Measurements from ENCODE around the gene NECTIN4. TPM values are rescaled to one million over a fixed set of nuclear protein-coding genes. Genes with fewer than 3 reads are reported as not detected.
A peak's percentile ranks its signal among the peaks of the same experiment; 100 is the strongest.
"Not testable (repeated sequence)": the region's sequence is repeated elsewhere in the genome, so short reads cannot be mapped to it uniquely, and the experiment has no call there.

NECTIN4 gene
- total and polyA plus RNA-seq, 2 donors, result 5.0 to 12.2 TPM

- Histone ChIP-seq H3K36me3 (ENCODE audit: insufficient read depth) (peaks cover 1% of the 10 kb centered on the region), H3K4me3 (ENCODE audit: low read depth, low read length) (peak overlapping the region; percentile 64), H3K27ac (ENCODE audit: low read depth) (peak overlapping the region; percentile 32), H3K4me1 (ENCODE audit: insufficient read depth) (peaks cover 3% of the 10 kb centered on the region)
- no peak for DNase-seq (ENCODE audit: extremely low spot score)
- WGBS, result 40% methylated on average over 10 of the region's 10 CpGs
Measured at GRCh38 chr1:161119092-161119903, 29.9 kb upstream of the NECTIN4 start.

GRCh38 chr1:161117759-161118581 is 28.6 kb upstream of the NECTIN4 start, which contains the start of the genes NIT1 and PFDN2:
Gene NIT1, plus strand, starts transcription at chr1:161118105. Its CDS starts 72 bp downstream, at chr1:161118177.
Gene PFDN2, minus strand, starts transcription at chr1:161118037. Its CDS starts 11 bp downstream, at chr1:161118026.
- Histone ChIP-seq H3K4me3 (ENCODE audit: low read depth, low read length) (peak within 1 kb of the TSS; percentile 64), H3K27ac (ENCODE audit: low read depth) (peak within 1 kb of the TSS; percentile 91), H3K36me3 (ENCODE audit: insufficient read depth) (peaks cover 1% of the 10 kb centered on the region), H3K4me1 (ENCODE audit: insufficient read depth) (peaks cover 3% of the 10 kb centered on the region)
- under 1% methylated on average over 58 of the region's 58 CpGs for WGBS
- DNase-seq (ENCODE audit: extremely low spot score), result no peak

GRCh38 chr1:161115961-161116360 is 26.6 kb upstream of the NECTIN4 start:
- 93% methylated on average over 6 of the region's 6 CpGs for WGBS
- H3K36me3 ChIP-seq (ENCODE audit: insufficient read depth); DNase-seq (ENCODE audit: extremely low spot score); H3K27ac ChIP-seq (ENCODE audit: low read depth); H3K4me1 ChIP-seq (ENCODE audit: insufficient read depth); H3K4me3 ChIP-seq (ENCODE audit: low read depth, low read length): not testable (repeated sequence)

GRCh38 chr1:161115132-161115711 is 25.9 kb upstream of the NECTIN4 start:
- no peaks in the 10 kb centered on the region for H3K36me3 ChIP-seq (ENCODE audit: insufficient read depth)
- H3K4me1 ChIP-seq (ENCODE audit: insufficient read depth), result peaks cover 3% of the 10 kb centered on the region
- DNase-seq (ENCODE audit: extremely low spot score), result no peak
- no peak overlapping the region for H3K4me3 ChIP-seq (ENCODE audit: low read depth, low read length)
- 91% methylated on average over 12 of the region's 12 CpGs for WGBS
- H3K27ac ChIP-seq (ENCODE audit: low read depth), result no peak overlapping the region

- Histone ChIP-seq H3K27ac (ENCODE audit: low read depth) (no peak overlapping the region), H3K36me3 (ENCODE audit: insufficient read depth) (peaks cover 2% of the 10 kb centered on the region), H3K4me3 (ENCODE audit: low read depth, low read length) (no peak overlapping the region), H3K4me1 (ENCODE audit: insufficient read depth) (peaks cover 3% of the 10 kb centered on the region)
- no peak for DNase-seq (ENCODE audit: extremely low spot score)
- WGBS, result 80% methylated on average over 2 of the region's 2 CpGs
Measured at GRCh38 chr1:161114556-161114955, 25.2 kb upstream of the NECTIN4 start.

GRCh38 chr1:161113915-161114314 is 24.6 kb upstream of the NECTIN4 start:
- H3K27ac ChIP-seq (ENCODE audit: low read depth), result no peak overlapping the region
- peaks cover 3% of the 10 kb centered on the region for H3K4me1 ChIP-seq (ENCODE audit: insufficient read depth)
- no peak overlapping the region for H3K4me3 ChIP-seq (ENCODE audit: low read depth, low read length)
- WGBS, result 90% methylated on average over 1 of the region's 1 CpG
- DNase-seq (ENCODE audit: extremely low spot score), result no peak
- peaks cover 3% of the 10 kb centered on the region for H3K36me3 ChIP-seq (ENCODE audit: insufficient read depth)

- H3K36me3 ChIP-seq (ENCODE audit: insufficient read depth), result peaks cover 3% of the 10 kb centered on the region
- H3K4me1 ChIP-seq (ENCODE audit: insufficient read depth), result peaks cover 3% of the 10 kb centered on the region
- no peak for DNase-seq (ENCODE audit: extremely low spot score)
- no peak overlapping the region for H3K4me3 ChIP-seq (ENCODE audit: low read depth, low read length)
- 94% methylated on average over 2 of the region's 2 CpGs for WGBS
- no peak overlapping the region for H3K27ac ChIP-seq (ENCODE audit: low read depth)
Measured at GRCh38 chr1:161111527-161111926, 22.2 kb upstream of the NECTIN4 start.

- 97% methylated on average over 3 of the region's 3 CpGs for WGBS
Measured at GRCh38 chr1:161111117-161111516, 21.8 kb upstream of the NECTIN4 start.

GRCh38 chr1:161106431-161106830 is 17.1 kb upstream of the NECTIN4 start:
- no peak overlapping the region for H3K4me3 ChIP-seq (ENCODE audit: low read depth, low read length)
- DNase-seq (ENCODE audit: extremely low spot score), result no peak
- 97% methylated on average over 1 of the region's 1 CpG for WGBS
- H3K4me1 ChIP-seq (ENCODE audit: insufficient read depth), result no peaks in the 10 kb centered on the region
- H3K27ac ChIP-seq (ENCODE audit: low read depth), result no peak overlapping the region
- peaks cover 6% of the 10 kb centered on the region for H3K36me3 ChIP-seq (ENCODE audit: insufficient read depth)

More at GRCh38 chr1:161111117-161111516, 21.8 kb upstream of the NECTIN4 start:
- peaks cover 3% of the 10 kb centered on the region for H3K4me1 ChIP-seq (ENCODE audit: insufficient read depth)
- H3K27ac ChIP-seq (ENCODE audit: low read depth), result no peak overlapping the region
- H3K36me3 ChIP-seq (ENCODE audit: insufficient read depth), result peaks cover 3% of the 10 kb centered on the region
- no peak overlapping the region for H3K4me3 ChIP-seq (ENCODE audit: low read depth, low read length)
- DNase-seq (ENCODE audit: extremely low spot score), result no peak

GRCh38 chr1:161100556-161100955 is 11.2 kb upstream of the NECTIN4 start:
- 65% methylated on average over 2 of the region's 2 CpGs for WGBS
- H3K4me1 ChIP-seq (ENCODE audit: insufficient read depth), result no peaks in the 10 kb centered on the region
- no peak for DNase-seq (ENCODE audit: extremely low spot score)
- peaks cover 3% of the 10 kb centered on the region for H3K36me3 ChIP-seq (ENCODE audit: insufficient read depth)
- no peak overlapping the region for H3K4me3 ChIP-seq (ENCODE audit: low read depth, low read length)
- no peak overlapping the region for H3K27ac ChIP-seq (ENCODE audit: low read depth)

GRCh38 chr1:161099090-161099802 is 9.9 kb upstream of the NECTIN4 start:
- H3K4me3 ChIP-seq (ENCODE audit: low read depth, low read length), result no peak overlapping the region
- DNase-seq (ENCODE audit: extremely low spot score), result no peak
- peaks cover 3% of the 10 kb centered on the region for H3K36me3 ChIP-seq (ENCODE audit: insufficient read depth)
- H3K4me1 ChIP-seq (ENCODE audit: insufficient read depth), result no peaks in the 10 kb centered on the region
- 74% methylated on average over 9 of the region's 9 CpGs for WGBS
- H3K27ac ChIP-seq (ENCODE audit: low read depth), result no peak overlapping the region

- H3K36me3 ChIP-seq (ENCODE audit: insufficient read depth), result no peaks in the 10 kb centered on the region
- peak within 1 kb of the TSS; percentile 43 for H3K4me3 ChIP-seq (ENCODE audit: low read depth, low read length)
- H3K4me1 ChIP-seq (ENCODE audit: insufficient read depth), result no peaks in the 10 kb centered on the region
- WGBS, result 5% methylated on average over 71 of the region's 71 CpGs
- H3K27ac ChIP-seq (ENCODE audit: low read depth), result no peak within 1 kb of the TSS
- no peak for DNase-seq (ENCODE audit: extremely low spot score)
Measured at GRCh38 chr1:161098210-161099068, 9.1 kb upstream of the NECTIN4 start, which contains the start of gene KLHDC9. Gene KLHDC9, plus strand, starts transcription at chr1:161098361. Its CDS starts 175 bp downstream, at chr1:161098536.

Data from urinary bladder (tissue), 4 donors.